Liver (tissue), 9 donors: ENCODE results near the gene WWOX. TPM values are rescaled to one million over a fixed set of nuclear protein-coding genes. Genes with fewer than 3 reads are reported as not detected.

Experiments used
- DNase-seq: peaks from one replicate; pipeline ENCODE4 v3.0.0-alpha.2; 2017; ENCODE audit warnings: low spot score
- H3K27ac ChIP-seq, 2 donors: one replicate each; pipeline ENCODE4 v1.7.0; 2013; ENCODE audit warnings: inconsistent platforms in 2 of 2, low read length in 2 of 2, control low read depth in 1 of 2, low read depth in 1 of 2, mild to moderate bottlenecking in 1 of 2
- H3K27me3 ChIP-seq, 4 donors: one replicate each; pipeline versions ENCODE4 v1.6.1 to v1.7.0; 2013; ENCODE audit warnings: low read length in 3 of 4, inconsistent platforms in 1 of 4, mild to moderate bottlenecking in 1 of 4, moderate library complexity in 1 of 4; ENCODE audit not compliant: control insufficient read depth in 4 of 4, insufficient read depth in 4 of 4
- H3K36me3 ChIP-seq, 4 donors: one replicate each; pipeline versions ENCODE4 v1.6.1 to v1.7.0; 2013; ENCODE audit warnings: low read length in 3 of 4, mild to moderate bottlenecking in 3 of 4, low read depth in 1 of 4, moderate library complexity in 1 of 4; ENCODE audit not compliant: control insufficient read depth in 4 of 4, insufficient read depth in 3 of 4
- H3K4me1 ChIP-seq, 4 donors: one replicate each; pipeline versions ENCODE4 v1.6.1 to v1.7.0; 2013; ENCODE audit warnings: low read length in 3 of 4, mild to moderate bottlenecking in 3 of 4, moderate library complexity in 1 of 4; ENCODE audit not compliant: control insufficient read depth in 4 of 4, insufficient read depth in 4 of 4
- H3K4me3 ChIP-seq, 3 donors: one replicate each; pipeline versions ENCODE4 v1.6.1 to v1.7.0; 2013; ENCODE audit warnings: low read length in 3 of 3, control low read depth in 1 of 3, low read depth in 1 of 3, mild to moderate bottlenecking in 1 of 3
- H3K9ac ChIP-seq, 2 donors: one replicate each; pipeline ENCODE4 v1.7.0; 2013; ENCODE audit warnings: low read length in 2 of 2, mild to moderate bottlenecking in 2 of 2, moderate library complexity in 2 of 2, control low read depth in 1 of 2, low read depth in 1 of 2
- H3K9me3 ChIP-seq, 4 donors: one replicate each; pipeline versions ENCODE4 v1.6.1 to v1.7.0; 2013; ENCODE audit warnings: low read length in 3 of 4; ENCODE audit not compliant: control insufficient read depth in 4 of 4
- ATF3 ChIP-seq: IDR thresholded peaks from 2 replicates; pipeline ENCODE4 v1.6.1; 2016; ENCODE audit warnings: antibody characterized with exemption
- CTCF ChIP-seq: fragments of 150-350 bp; IDR thresholded peaks from 2 replicates; pipeline ENCODE4 v1.5.1; 2017; ENCODE audit warnings: improper control_type of control experiment, low read depth, low read length; ENCODE audit not compliant: missing input control
- EGR1 ChIP-seq, 2 donors: IDR thresholded peaks; 2 replicates each; pipeline ENCODE4 v1.6.1; 2016 to 2018; ENCODE audit warnings: antibody characterized with exemption in 2 of 2, low read depth in 2 of 2
- FOXA1 ChIP-seq: IDR thresholded peaks from 2 replicates; pipeline ENCODE4 v1.6.1; 2016; ENCODE audit warnings: antibody characterized with exemption
- FOXA2 ChIP-seq: IDR thresholded peaks from 2 replicates; pipeline ENCODE4 v1.6.1; 2016; ENCODE audit warnings: antibody characterized with exemption
- GABPA ChIP-seq, 2 donors: IDR thresholded peaks in 1 of 2; conservative IDR thresholded peaks in 1 of 2; 2 replicates each; pipeline ENCODE4 v1.6.1; 2016; ENCODE audit warnings: antibody characterized with exemption in 2 of 2, mild to moderate bottlenecking in 1 of 2, moderate library complexity in 1 of 2
- HNF4G ChIP-seq: IDR thresholded peaks from 2 replicates; pipeline ENCODE4 v1.6.1; 2016; ENCODE audit warnings: antibody characterized with exemption
- JUND ChIP-seq, 2 donors: IDR thresholded peaks; 2 replicates each; pipeline ENCODE4 v1.6.1; 2016; ENCODE audit warnings: antibody characterized with exemption in 2 of 2
- MAX ChIP-seq: IDR thresholded peaks from 2 replicates; pipeline ENCODE4 v1.6.1; 2016; ENCODE audit warnings: antibody characterized with exemption
- NR2F2 ChIP-seq: IDR thresholded peaks from 2 replicates; pipeline ENCODE4 v1.6.1; 2016; ENCODE audit warnings: antibody characterized with exemption
- RAD21 ChIP-seq, 2 donors: IDR thresholded peaks; 2 replicates each; pipeline ENCODE4 v1.6.1; 2016; ENCODE audit warnings: antibody characterized with exemption in 2 of 2, mild to moderate bottlenecking in 2 of 2
- REST ChIP-seq: IDR thresholded peaks from 2 replicates; pipeline ENCODE4 v1.6.1; 2016; ENCODE audit warnings: antibody characterized with exemption, mild to moderate bottlenecking
- RXRA ChIP-seq, 2 donors: IDR thresholded peaks; 2 replicates each; pipeline ENCODE4 v1.6.1; 2017 to 2018; ENCODE audit warnings: antibody characterized with exemption in 2 of 2, mild to moderate bottlenecking in 1 of 2
- SP1 ChIP-seq: IDR thresholded peaks from 2 replicates; pipeline ENCODE4 v1.6.1; 2018; ENCODE audit warnings: antibody characterized with exemption, mild to moderate bottlenecking
- YY1 ChIP-seq: IDR thresholded peaks from 2 replicates; pipeline ENCODE4 v1.6.1; 2016; ENCODE audit warnings: antibody characterized with exemption, mild to moderate bottlenecking
- ZBTB33 ChIP-seq: IDR thresholded peaks from 2 replicates; pipeline ENCODE4 v1.6.1; 2016; ENCODE audit warnings: antibody characterized with exemption
- WGBS: extraction: QIAGEN DNeasy Blood & Tissue Kit; methylation state at CpG from one replicate; pipeline ENCODE4 v1.1.7; 2013; 5-methylcytosine and 5-hydroxymethylcytosine counted together
- polyA plus RNA-seq, 2 donors: library from polyadenylated mRNA; stranded (reverse) in 1 of 2; unstranded in 1 of 2; fragments of 200-250 nt in 1 of 2; fragments of >200 nt in 1 of 2; fragmentation: Nextera tagmentation in 1 of 2; extraction: Ambion mirVana in 1 of 2; gene quantifications; one replicate each; pipeline versions ENCODE4 v1.2.1 to v1.2.3, GENCODE V29; 2013 to 2015
- total RNA-seq, 2 donors: library from RNA; depleted of rRNA; stranded (reverse); fragments of >200 nt; gene quantifications; one replicate each; pipeline ENCODE4 v1.2.3, GENCODE V29; 2014
- donor health status: healthy.
- donor health status: healthy.
- donor health status: healthy.
- donor health status: healthy.
- donor health status: healthy.

WWOX gene
- total and polyA plus RNA-seq, 4 donors: 9.8 to 46.0 (median 15.3) TPM

- no peaks in the 10 kb centered on the region for H3K9me3 ChIP-seq
- H3K36me3 ChIP-seq: no peaks in the 10 kb centered on the region
- H3K27me3 ChIP-seq: no peaks in the 10 kb centered on the region
- H3K4me3 ChIP-seq: no peak overlapping the region
- no peaks in the 10 kb centered on the region for H3K4me1 ChIP-seq
- H3K27ac ChIP-seq: no peak overlapping the region
- TF ChIP-seq EGR1 (IDR thresholded peaks at IDR 0.05; ENCODE audit: low read depth in 2 of 2) (no peak), SP1 (no peak), JUND (IDR thresholded peaks at IDR 0.05) (no peak), MAX (no peak), ATF3 (no peak), ZBTB33 (no peak), RXRA (IDR thresholded peaks at IDR 0.05) (no peak), CTCF (no peak), RAD21 (IDR thresholded peaks at IDR 0.05) (no peak), REST (no peak), FOXA1 (no peak), NR2F2 (no peak), FOXA2 (no peak), YY1 (no peak), HNF4G (no peak), GABPA (IDR thresholded peaks at IDR 0.05 in 1 of 2, conservative IDR thresholded peaks at IDR 0.05 in 1 of 2) (no peak)
- no peak for DNase-seq
- WGBS: 34% methylated on average over 12 of the region's 12 CpGs
- no peak overlapping the region for H3K9ac ChIP-seq
These were observed 452.1 kb downstream of the WWOX start for GRCh38 chr16:78551487-78552085.
